GM11168 (cell line): Measurements from ENCODE around the gene SLC4A5.
"Not testable (repeated sequence)": the region's sequence is repeated elsewhere in the genome, so short reads cannot be mapped to it uniquely, and the experiment has no call there.

Source experiments
- in situ Hi-C: fragments of 300-500 bp; cut with MboI; formaldehyde crosslinking; loops from one replicate; pipeline ENCODE4 v1.12.0; 2022; ENCODE audit warnings: low sequenced_read_pairs; ENCODE audit not compliant: unreplicated experiment

Gene SLC4A5

DNA sequence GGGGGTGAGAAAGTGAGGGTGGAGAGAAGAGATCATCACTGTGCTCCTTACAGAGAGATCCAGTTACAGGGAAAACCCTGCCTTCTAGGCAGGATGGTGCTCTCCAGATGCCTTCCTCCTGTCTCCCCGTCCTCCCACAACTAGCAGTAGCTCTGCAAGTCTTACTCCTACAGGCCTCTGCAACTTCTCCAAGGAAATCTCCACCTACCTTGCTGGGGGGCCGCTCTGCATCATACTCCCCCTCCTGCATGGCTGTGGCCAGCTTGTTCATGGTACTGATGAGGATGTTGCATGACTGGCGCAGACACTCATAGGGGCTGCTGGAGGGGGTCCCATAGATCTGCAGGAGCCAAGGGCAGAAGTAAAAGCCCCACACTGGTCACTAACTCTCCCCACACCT lies 22.8 kb upstream of the SLC4A5 start:
- in situ Hi-C loops = no loop called here

DNA sequence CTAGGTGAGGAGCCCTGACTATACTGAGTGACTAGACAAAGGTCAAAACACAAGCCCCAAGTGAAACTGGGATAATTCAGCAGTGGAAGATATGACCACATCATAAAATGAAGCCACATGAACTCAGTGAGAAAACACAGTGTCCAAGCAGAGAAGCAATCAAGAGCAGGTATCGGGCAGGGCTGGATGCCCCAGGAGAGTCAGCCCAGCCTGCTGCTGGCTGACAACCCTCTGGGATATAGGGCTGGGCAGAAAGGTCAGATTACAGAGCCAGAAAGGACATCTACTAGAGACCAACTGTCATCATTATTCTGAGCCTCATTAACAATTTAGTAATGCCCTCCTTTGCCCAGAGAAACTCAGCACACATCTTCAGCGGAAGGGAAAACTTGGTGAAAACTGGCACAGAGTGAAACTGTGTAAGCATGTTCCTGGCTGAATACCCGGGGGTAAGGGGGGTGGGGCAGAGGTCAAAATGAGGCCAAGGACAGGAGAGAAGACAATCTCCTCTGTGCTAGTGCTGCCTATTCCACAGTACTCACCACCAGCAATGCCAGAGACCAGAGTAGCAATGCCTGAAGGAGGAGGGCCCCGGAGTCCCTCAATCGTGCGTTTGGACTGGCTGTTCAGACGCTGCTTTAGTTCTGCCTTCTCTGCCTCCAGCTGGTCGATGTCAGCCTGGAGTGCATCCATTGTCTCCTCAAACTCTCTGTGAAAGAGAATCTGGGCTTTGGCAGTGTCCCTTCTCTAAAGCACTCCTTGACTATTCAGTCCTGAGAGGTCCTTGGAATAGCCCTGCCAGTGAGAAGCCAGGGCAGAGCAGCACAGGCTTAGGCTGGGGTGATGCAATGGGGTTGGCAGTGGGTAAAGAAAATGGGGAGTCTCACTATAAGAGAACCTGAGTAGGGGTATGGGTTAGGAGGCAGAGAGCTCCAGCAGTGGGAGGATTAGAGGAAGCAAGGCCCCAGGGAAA lies 21.6 kb upstream of the SLC4A5 start:
- in situ Hi-C loops = no loop called here

DNA sequence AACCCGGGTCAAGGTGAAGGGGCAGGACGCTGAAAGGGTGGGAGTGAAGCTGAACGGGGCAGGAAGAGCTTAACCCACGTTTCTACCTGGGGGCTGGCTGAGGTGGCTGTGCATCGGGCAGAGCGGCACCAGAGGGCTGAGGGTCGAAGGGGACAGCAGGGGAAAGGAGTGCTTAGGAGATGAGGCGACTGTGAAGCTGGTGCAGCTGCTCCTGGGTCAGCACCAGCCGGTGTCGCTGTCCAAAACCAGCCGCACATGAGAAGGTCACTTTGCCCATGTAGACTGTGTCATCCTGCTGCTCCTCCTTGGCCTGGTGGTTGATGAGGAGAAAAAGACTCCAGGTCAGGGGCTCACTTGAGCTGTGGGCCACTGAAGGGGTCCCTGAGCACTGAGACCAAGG lies 18.1 kb upstream of the SLC4A5 start:
- in situ Hi-C loops = no loop called here

GRCh38 chr2:74357627-74358026 lies 14.4 kb upstream of the SLC4A5 start:
- in situ Hi-C loops = no loop called here

GRCh38 chr2:74349889-74350288 lies 6.7 kb upstream of the SLC4A5 start:
- in situ Hi-C loops = no loop called here

- in situ Hi-C loops = no loop called here
These were observed 4.5 kb upstream of the SLC4A5 start for GRCh38 chr2:74347742-74348141.

DNA sequence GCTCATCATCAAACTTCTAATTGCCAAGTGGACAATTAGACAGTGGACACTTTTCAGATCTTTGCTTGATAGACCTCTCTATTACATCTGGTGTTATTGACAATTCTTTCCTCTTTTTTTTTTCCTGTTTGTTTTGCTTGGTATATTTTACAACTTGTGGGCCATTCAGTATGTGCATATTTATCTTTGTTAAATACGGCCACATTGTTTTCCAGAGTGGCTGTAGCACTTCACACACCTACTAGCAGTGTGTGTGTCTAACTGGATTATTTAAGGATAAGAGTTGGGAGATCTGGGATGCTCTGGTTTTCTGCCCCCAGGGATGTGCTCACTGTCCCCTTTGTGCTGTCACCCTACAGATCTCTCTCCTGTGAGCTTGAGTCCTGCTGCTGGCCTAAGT lies 4.1 kb upstream of the SLC4A5 start:
- in situ Hi-C loops = no loop called here

DNA sequence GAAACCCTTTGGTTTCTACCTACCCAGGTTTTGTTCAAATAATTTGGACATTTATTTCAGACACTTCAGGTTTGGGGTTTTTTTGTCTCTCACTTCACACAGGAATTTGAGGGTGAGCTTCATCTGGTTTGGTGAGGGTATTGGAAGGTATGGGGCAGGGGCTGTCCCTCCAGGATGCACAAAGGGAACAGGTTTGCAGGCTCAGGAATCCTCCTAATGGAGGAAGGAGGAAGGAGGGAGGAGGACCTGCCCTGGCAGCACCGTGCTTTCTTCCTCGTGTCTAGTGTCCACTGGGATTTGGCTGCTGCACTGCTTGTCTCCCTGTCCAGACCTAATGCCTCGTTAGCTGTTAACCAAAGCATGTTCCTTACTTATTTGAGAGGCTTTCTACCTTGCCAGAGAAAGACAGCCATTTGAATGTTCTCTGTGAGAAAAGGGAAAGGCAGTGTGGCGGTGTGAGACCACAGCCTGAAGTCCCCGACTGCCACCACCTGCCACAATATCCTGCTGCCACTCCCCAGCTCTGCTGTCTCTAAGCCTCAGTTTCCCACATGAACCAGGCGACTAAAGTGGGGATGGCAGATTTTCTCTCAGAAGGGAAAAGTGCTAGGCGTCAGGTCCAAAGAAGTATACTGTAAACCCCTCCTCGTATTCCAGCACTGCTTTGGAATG lies 2.2 kb upstream of the SLC4A5 start:
- in situ Hi-C loops = no loop called here

- in situ Hi-C loops = not testable (repeated sequence)
These were observed 7.0 kb downstream of the SLC4A5 start for GRCh38 chr2:74336227-74336626.

DNA sequence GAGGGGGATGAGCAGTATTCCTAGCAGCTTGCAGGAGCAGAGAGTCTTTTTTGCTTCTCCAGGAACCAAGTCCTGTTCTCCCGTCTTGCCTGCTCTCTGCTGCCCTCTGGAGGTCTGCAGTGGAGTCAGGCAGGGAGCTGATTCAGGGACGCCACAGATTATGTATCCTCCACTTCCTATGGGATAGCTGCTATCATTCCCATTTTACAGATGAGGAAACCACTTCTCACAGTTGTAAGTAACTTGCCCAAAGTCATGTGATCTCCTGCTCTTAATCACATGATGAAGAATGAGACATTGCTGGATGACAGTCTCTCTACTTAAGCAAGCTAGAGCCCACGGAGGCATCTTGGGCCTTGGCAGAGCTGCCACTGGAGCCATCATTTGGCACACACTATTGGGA lies 8.3 kb downstream of the SLC4A5 start:
- in situ Hi-C loops = no loop called here

DNA sequence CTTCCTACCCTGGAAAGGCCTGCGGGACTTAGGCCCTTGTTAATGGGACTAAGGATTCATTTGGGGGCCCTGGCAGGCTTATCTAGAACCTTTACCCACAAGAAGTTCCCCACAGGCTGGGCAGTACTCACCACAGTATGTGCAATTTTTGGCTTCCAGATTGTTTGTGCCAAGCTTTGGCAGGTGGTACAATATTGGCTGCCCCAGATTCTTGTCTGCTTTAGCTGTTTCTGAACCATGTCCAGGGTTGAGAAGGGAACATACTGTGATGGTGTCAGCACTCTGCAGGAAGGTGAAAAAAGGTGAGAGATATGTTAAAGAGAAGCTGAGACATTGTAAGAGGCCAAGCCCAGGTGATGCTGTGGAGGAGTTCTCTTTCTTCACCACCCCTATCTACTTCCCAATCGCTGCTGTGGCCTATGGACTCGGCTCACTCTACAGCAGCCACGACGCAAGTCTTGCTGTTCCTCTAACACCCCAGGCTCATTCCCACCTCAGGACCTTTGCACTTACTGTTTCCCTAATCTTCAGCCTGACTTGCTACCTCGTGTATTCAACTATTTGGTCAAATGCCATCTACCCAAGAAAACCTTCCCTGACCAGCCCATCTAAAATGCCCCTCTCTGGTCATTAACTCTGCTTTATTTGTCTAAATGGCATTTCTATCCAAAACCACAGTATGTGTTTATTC lies 9.2 kb downstream of the SLC4A5 start:
- in situ Hi-C loops = no loop called here

GRCh38 chr2:74333175-74333574 lies 10.0 kb downstream of the SLC4A5 start:
- in situ Hi-C loops = no loop called here

- in situ Hi-C loops = no loop called here
These were observed 10.6 kb downstream of the SLC4A5 start for GRCh38 chr2:74332550-74333174.

DNA sequence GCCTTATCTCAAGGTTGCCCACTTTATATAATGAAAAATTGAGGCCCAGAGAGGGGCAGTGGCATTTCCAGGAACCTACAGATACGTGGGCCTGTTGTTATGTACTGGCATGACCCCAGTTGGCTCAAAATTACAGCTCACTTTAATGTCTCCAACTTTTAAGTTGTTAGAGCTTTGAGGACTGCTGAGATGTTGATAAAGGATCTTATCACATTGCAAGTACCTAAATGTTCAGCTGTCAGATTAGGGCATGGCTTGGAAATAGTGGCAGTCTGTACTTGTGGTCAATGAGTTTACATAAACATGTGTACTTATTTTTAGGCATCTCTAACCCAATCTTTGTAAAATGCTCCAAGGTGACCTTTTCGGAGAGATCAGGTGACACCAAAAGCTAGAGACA lies 14.6 kb downstream of the SLC4A5 start:
- in situ Hi-C loops = no loop called here

DNA sequence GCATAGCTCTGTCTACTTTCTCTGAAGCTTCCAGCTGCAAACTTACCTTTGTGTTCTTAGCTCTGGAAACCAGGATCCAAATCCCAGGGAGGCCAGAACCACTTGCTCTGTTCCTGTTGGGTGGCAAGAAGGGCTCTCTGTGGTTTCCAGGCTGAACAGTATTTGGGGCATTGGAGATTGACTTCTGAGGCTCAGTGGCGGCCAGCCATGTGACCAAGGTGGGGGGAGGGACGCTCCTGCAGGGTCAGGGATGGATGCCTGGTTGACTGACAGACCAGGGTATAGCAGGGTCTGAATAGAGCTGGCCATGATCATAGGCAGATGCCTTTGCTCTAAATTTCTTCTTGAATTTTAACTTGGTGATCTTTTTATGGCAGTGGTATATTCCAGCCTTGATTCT lies 15.1 kb downstream of the SLC4A5 start:
- in situ Hi-C loops = no loop called here

GRCh38 chr2:74327627-74328026 lies 15.6 kb downstream of the SLC4A5 start:
- in situ Hi-C loops = no loop called here

DNA sequence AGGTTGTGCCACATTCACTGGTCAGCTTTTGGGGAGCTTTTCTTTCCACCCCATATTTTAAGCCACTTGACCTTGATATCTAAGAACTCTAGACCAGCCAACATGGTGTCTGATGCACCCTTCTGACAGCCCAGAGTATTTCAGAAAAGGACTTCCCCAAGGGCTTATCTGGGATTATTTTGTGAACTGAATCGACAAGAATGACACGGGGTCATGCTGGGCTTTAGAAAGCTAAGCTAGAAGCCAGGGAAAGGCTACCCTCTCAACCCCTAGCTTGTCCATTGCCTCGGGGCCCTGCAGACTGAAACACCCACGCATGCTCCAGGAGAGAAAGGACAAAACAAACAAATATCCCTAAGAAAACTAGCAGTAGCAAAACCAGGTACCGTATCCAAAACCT lies 16.0 kb downstream of the SLC4A5 start:
- in situ Hi-C loops = no loop called here

DNA sequence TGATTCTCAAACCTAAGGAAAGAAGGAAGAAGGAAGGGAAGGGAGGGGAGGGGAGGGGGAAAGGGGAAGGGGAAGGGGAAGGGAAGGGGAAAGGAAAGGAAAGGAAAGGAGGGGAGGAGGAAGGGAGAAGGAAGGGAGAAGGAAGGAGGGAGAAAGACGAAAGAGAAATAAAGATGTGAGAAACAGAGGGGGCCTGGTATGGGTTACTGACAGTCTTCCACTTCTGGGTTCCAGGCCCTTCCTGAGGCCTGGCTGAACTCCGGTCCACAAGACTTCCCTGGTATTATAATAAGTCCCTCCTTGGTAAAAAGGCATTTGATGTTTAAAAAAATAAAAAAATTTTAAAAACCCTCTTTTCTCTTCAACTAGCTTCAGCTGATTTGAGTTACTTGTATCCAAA lies 17.4 kb downstream of the SLC4A5 start:
- in situ Hi-C loops = no loop called here

GRCh38 chr2:74321737-74322136 lies 21.5 kb downstream of the SLC4A5 start:
- in situ Hi-C loops = no loop called here

GRCh38 chr2:74317701-74318100 lies 25.5 kb downstream of the SLC4A5 start:
- in situ Hi-C loops = no loop called here
